Fibroblast of pulmonary artery (primary cell): ENCODE results near the gene PHTF2.

Experiments
- DNase-seq: peaks from one replicate; pipeline ENCODE4 v3.0.0-alpha.2; 2010; ENCODE audit warnings: low read depth
- H3K4me3 ChIP-seq: replicated peaks from 2 replicates; pipeline ENCODE4 v1.5.1; 2011; ENCODE audit warnings: low read depth, mild to moderate bottlenecking, control low read depth, low read length, moderate library complexity
- CTCF ChIP-seq: IDR thresholded peaks from 2 replicates; pipeline ENCODE4 v1.5.1; 2011; ENCODE audit warnings: mild to moderate bottlenecking, control low read depth, low read length, inconsistent platforms; ENCODE audit errors: missing control alignments

PHTF2 gene

GRCh38 chr7:77897004-77897547, 98.5 kb downstream of the PHTF2 start:
- DNase-seq: no peak
- no peak for TF ChIP-seq CTCF
- no peak overlapping the region for H3K4me3 ChIP-seq

GRCh38 chr7:77899516-77899915, 100.9 kb downstream of the PHTF2 start:
- no peak overlapping the region for H3K4me3 ChIP-seq
- DNase-seq: no peak
- no peak for TF ChIP-seq CTCF

- DNase-seq: no peak
- TF ChIP-seq CTCF: peak; percentile 20
Observed at GRCh38 chr7:77903597-77903996, 105.0 kb downstream of the PHTF2 start.

GRCh38 chr7:77904252-77904651, 105.7 kb downstream of the PHTF2 start:
- no peak for DNase-seq
- no peak for TF ChIP-seq CTCF
- H3K4me3 ChIP-seq: no peak overlapping the region

More at GRCh38 chr7:77903597-77903996, 105.0 kb downstream of the PHTF2 start:
- H3K4me3 ChIP-seq: no peak overlapping the region

GRCh38 chr7:77907281-77907680, 108.7 kb downstream of the PHTF2 start:
- no peak for DNase-seq
- TF ChIP-seq CTCF: no peak
- no peak overlapping the region for H3K4me3 ChIP-seq

GRCh38 chr7:77908664-77909063, 110.1 kb downstream of the PHTF2 start:
- no peak for DNase-seq
- no peak for TF ChIP-seq CTCF
- H3K4me3 ChIP-seq: no peak overlapping the region

GRCh38 chr7:77910124-77910523, 111.6 kb downstream of the PHTF2 start:
- TF ChIP-seq CTCF: peak; percentile 11
- H3K4me3 ChIP-seq: no peak overlapping the region
- DNase-seq: no peak
